Measurements from ENCODE around the gene MYOD1.

The MYOD1 gene

GRCh38 chr11:17771415-17771814 lies 52.0 kb downstream of the MYOD1 start:
- no peak for TF ChIP-seq SPI1 (IDR thresholded peaks at IDR 0.05; ENCODE audit: low read depth, low read length)
- TF ChIP-seq TAF1 (IDR thresholded peaks at IDR 0.05; ENCODE audit: low read depth, low read length), result no peak
- TF ChIP-seq POU2F2 (IDR thresholded peaks at IDR 0.05; ENCODE audit: low read depth, low read length), result no peak
- TF ChIP-seq POLR2A (IDR thresholded peaks at IDR 0.05; ENCODE audit: low read depth, low read length), result no peak
- TF ChIP-seq POLR2AphosphoS5 (IDR thresholded peaks at IDR 0.05; ENCODE audit: low read depth, low read length), result no peak
- FAIRE-seq, result no peak

More at GRCh38 chr11:17771415-17771814, 52.0 kb downstream of the MYOD1 start:
- DNase-seq (ENCODE audit: insufficient read length, low spot score), result no peak
